H1 (cell line): ENCODE data around the gene GABRA4. TPM values are rescaled to one million over a fixed set of nuclear protein-coding genes. Genes with fewer than 3 reads are reported as not detected.

ENCODE experiments used
- CTCF ChIA-PET: fragments of 300-600 bp; sonication (Branson Sonifier 250); formaldehyde crosslinking; loops from one replicate; lab custom pipeline; 2021; ENCODE audit not compliant: partially characterized antibody; lab: Charles Lee
- POLR2A ChIA-PET: fragments of 300-600 bp; sonication (Branson Sonifier 250); formaldehyde crosslinking; loops from one replicate; lab custom pipeline; 2021; ENCODE audit warnings: inconsistent platforms; ENCODE audit not compliant: partially characterized antibody; lab: Charles Lee
- DNase-seq, 2 experiments: peaks; one replicate each; pipeline versions ENCODE4 v3.0.0 to v3.0.0-alpha.2; 2010 to 2022; ENCODE audit warnings: low spot score in 2 of 2, low read depth in 1 of 2, mixed read lengths in 1 of 2
- FAIRE-seq: peaks from 2 replicates; lab custom pipeline; 2011; peaks lifted over from hg19 to GRCh38; lab: Jason Lieb, UNC
- H2AFZ ChIP-seq: 2 replicates; pipeline ENCODE4 v1.8.1; 2012; ENCODE audit warnings: low read length, inconsistent platforms
- H2AK5ac ChIP-seq: 2 replicates; pipeline ENCODE4 v1.6.1; 2013; ENCODE audit warnings: low read depth, low read length
- H2BK120ac ChIP-seq: replicated peaks from 2 replicates; pipeline ENCODE3; 2013; ENCODE audit warnings: low read depth, low read length, inconsistent platforms
- H2BK12ac ChIP-seq: 2 replicates; pipeline ENCODE4 v1.6.1; 2013; ENCODE audit warnings: low read depth, low read length
- H2BK15ac ChIP-seq: 2 replicates; pipeline ENCODE4 v1.6.1; 2013; ENCODE audit warnings: low read length
- H2BK20ac ChIP-seq: 2 replicates; pipeline ENCODE4 v1.6.1; 2013; ENCODE audit warnings: low read length
- H2BK5ac ChIP-seq: 2 replicates; pipeline ENCODE4 v1.6.1; 2013; ENCODE audit warnings: low read depth, low read length
- H3K14ac ChIP-seq: 2 replicates; pipeline ENCODE4 v1.6.1; 2013; ENCODE audit warnings: inconsistent platforms; ENCODE audit not compliant: insufficient read length
- H3K18ac ChIP-seq: 2 replicates; pipeline ENCODE4 v1.6.1; 2013; ENCODE audit warnings: low read length; ENCODE audit errors: extremely low read depth
- H3K23ac ChIP-seq: 2 replicates; pipeline ENCODE4 v1.6.1; 2013; ENCODE audit warnings: inconsistent platforms; ENCODE audit not compliant: insufficient read length
- H3K23me2 ChIP-seq: 2 replicates; pipeline ENCODE4 v1.6.1; 2013; ENCODE audit warnings: low read depth, low read length
- H3K27ac ChIP-seq: 2 replicates; pipeline ENCODE4 v1.6.1; 2011; ENCODE audit warnings: low read depth, low read length, inconsistent platforms
- H3K27me3 ChIP-seq, 4 experiments: replicated peaks in 1 of 4; 1 replicate in 1 of 4; 2 replicates in 3 of 4; pipeline versions ENCODE4 v1.6.1 to v1.8.1; 2011 to 2013; ENCODE audit warnings: low read length in 3 of 4, mild to moderate bottlenecking in 3 of 4, inconsistent platforms in 2 of 4, mixed read lengths in 2 of 4, moderate library complexity in 1 of 4; ENCODE audit not compliant: control insufficient read depth in 3 of 4, insufficient read depth in 3 of 4; ENCODE audit errors: extremely low read depth in 1 of 4
- H3K36me3 ChIP-seq, 4 experiments: 2 replicates each; pipeline versions ENCODE4 v1.6.1 to v1.8.1; 2011 to 2013; ENCODE audit warnings: mild to moderate bottlenecking in 4 of 4, low read length in 3 of 4, moderate library complexity in 2 of 4, control low read depth in 1 of 4, inconsistent platforms in 1 of 4; ENCODE audit not compliant: insufficient read depth in 4 of 4, control insufficient read depth in 2 of 4
- H3K4ac ChIP-seq: replicated peaks from 2 replicates; pipeline ENCODE3; 2013; ENCODE audit warnings: low read length, low read depth, mixed read lengths, inconsistent platforms; ENCODE audit not compliant: insufficient read length
- H3K4me1 ChIP-seq, 4 experiments: replicated peaks in 1 of 4; 1 replicate in 1 of 4; 2 replicates in 3 of 4; pipeline versions ENCODE4 v1.6.1 to v1.8.1; 2011 to 2013; ENCODE audit warnings: low read length in 3 of 4, inconsistent platforms in 2 of 4, mixed read lengths in 1 of 4; ENCODE audit not compliant: insufficient read depth in 4 of 4, control insufficient read depth in 3 of 4
- H3K4me2 ChIP-seq, 2 experiments: 2 replicates each; pipeline versions ENCODE4 v1.6.1 to v1.8.1; 2011 to 2013; ENCODE audit warnings: low read depth in 2 of 2, low read length in 2 of 2, control low read depth in 1 of 2, inconsistent platforms in 1 of 2, mild to moderate bottlenecking in 1 of 2; ENCODE audit not compliant: insufficient read depth in 1 of 2
- H3K4me3 ChIP-seq, 4 experiments: fragments of 200-600, 300-600 bp in 1 of 4; sonication (generic), shearing (Covaris generic), sonication (Bioruptor Twin) in 1 of 4; 2 replicates each; pipeline versions ENCODE4 v1.5.1 to v1.8.1; 2011 to 2016; ENCODE audit warnings: low read length in 4 of 4, low read depth in 3 of 4, control low read depth in 2 of 4, inconsistent platforms in 2 of 4, mild to moderate bottlenecking in 2 of 4, mixed read lengths in 1 of 4, moderate library complexity in 1 of 4; ENCODE audit not compliant: insufficient read depth in 2 of 4; ENCODE audit errors: extremely low read depth in 1 of 4
- H3K56ac ChIP-seq: replicated peaks from 2 replicates; pipeline ENCODE3; 2013; ENCODE audit warnings: low read depth, mild to moderate bottlenecking, mixed read lengths, low read length, inconsistent platforms; ENCODE audit not compliant: insufficient read length
- H3K79me1 ChIP-seq: 2 replicates; pipeline ENCODE4 v1.6.1; 2013; ENCODE audit warnings: low read depth, low read length, control low read depth
- H3K79me2 ChIP-seq, 2 experiments: 2 replicates each; pipeline versions ENCODE4 v1.6.1 to v1.8.1; 2012 to 2013; ENCODE audit warnings: low read length in 2 of 2, mild to moderate bottlenecking in 2 of 2, inconsistent platforms in 1 of 2; ENCODE audit not compliant: insufficient read depth in 2 of 2, control insufficient read depth in 1 of 2
- H3K9ac ChIP-seq, 4 experiments: replicated peaks in 1 of 4; 1 replicate in 1 of 4; 2 replicates in 3 of 4; pipeline versions ENCODE4 v1.6.1 to v1.8.1; 2011 to 2013; ENCODE audit warnings: low read depth in 3 of 4, low read length in 3 of 4, control low read depth in 2 of 4, mild to moderate bottlenecking in 2 of 4, moderate library complexity in 2 of 4, inconsistent platforms in 1 of 4; ENCODE audit errors: extremely low read depth in 1 of 4
- H3K9me3 ChIP-seq, 2 experiments: 2 replicates each; pipeline versions ENCODE4 v1.6.1 to v1.8.1; 2012 to 2013; ENCODE audit warnings: mild to moderate bottlenecking in 2 of 2, moderate library complexity in 2 of 2, control low read depth in 1 of 2, inconsistent platforms in 1 of 2, low read depth in 1 of 2, low read length in 1 of 2, mixed read lengths in 1 of 2; ENCODE audit not compliant: insufficient read depth in 2 of 2
- H4K20me1 ChIP-seq, 2 experiments: replicated peaks in 1 of 2; 2 replicates each; pipeline versions ENCODE3 to v1.8.1; 2011 to 2013; ENCODE audit warnings: inconsistent platforms in 2 of 2, low read length in 2 of 2, mild to moderate bottlenecking in 1 of 2; ENCODE audit not compliant: insufficient read depth in 2 of 2, control insufficient read depth in 1 of 2
- H4K5ac ChIP-seq: 2 replicates; pipeline ENCODE4 v1.6.1; 2013; ENCODE audit warnings: low read length, low read depth, mixed read lengths, inconsistent platforms; ENCODE audit not compliant: insufficient read length
- H4K8ac ChIP-seq: 2 replicates; pipeline ENCODE4 v1.8.0; 2013; ENCODE audit warnings: mild to moderate bottlenecking, moderate library complexity, low read length, inconsistent platforms; ENCODE audit not compliant: insufficient read depth; ENCODE audit errors: extremely low read depth
- H4K91ac ChIP-seq: replicated peaks from 2 replicates; pipeline ENCODE3; 2013; ENCODE audit warnings: low read length, mixed read lengths, inconsistent platforms; ENCODE audit not compliant: insufficient read length
- CTBP2 ChIP-seq: IDR thresholded peaks from 2 replicates; pipeline ENCODE4 v1.7.0; 2011; ENCODE audit warnings: borderline replicate concordance, mild to moderate bottlenecking, moderate library complexity, mixed read lengths, low read length; ENCODE audit not compliant: insufficient read depth, insufficient read length
- JUND ChIP-seq: IDR thresholded peaks from 2 replicates; pipeline ENCODE4 v1.6.1; 2011; ENCODE audit warnings: mild to moderate bottlenecking, improper control_type of control experiment, low read length
- RAD21 ChIP-seq, 2 experiments: IDR thresholded peaks in 1 of 2; conservative IDR thresholded peaks in 1 of 2; 2 replicates each; pipeline ENCODE4 v1.6.1; 2011; ENCODE audit warnings: low read depth in 2 of 2, low read length in 2 of 2, improper control_type of control experiment in 1 of 2, inconsistent platforms in 1 of 2, mild to moderate bottlenecking in 1 of 2, moderate library complexity in 1 of 2
- WGBS, 2 experiments: shearing (Covaris generic) in 1 of 2; methylation state at CpG; one replicate each; pipeline versions ENCODE4 v1.1.6 to v1.1.7; 2013 to 2015; ENCODE audit warnings: low lambda C conversion rate in 2 of 2, mixed read lengths in 2 of 2, inconsistent platforms in 1 of 2, low coverage in 1 of 2, missing lambda C conversion rate in 1 of 2; ENCODE audit not compliant: insufficient replicate concordance in 2 of 2, insufficient coverage in 1 of 2, insufficient read length in 1 of 2; ENCODE audit errors: extremely low coverage in 1 of 2, missing lambda C conversion rate in 1 of 2; 5-methylcytosine and 5-hydroxymethylcytosine counted together
- polyA plus RNA-seq, 7 experiments: library from polyadenylated mRNA; depleted of rRNA in 3 of 7; stranded (reverse) in 5 of 7; unstranded in 2 of 7; fragments of >200 nt in 5 of 7; fragments of 200-250 nt in 2 of 7; gene quantifications; 1 replicate in 5 of 7; 2 replicates in 1 of 7; 4 replicates in 1 of 7; pipeline versions ENCODE4 v1.2.1 to v1.2.3, GENCODE V29; 2011 to 2013; ENCODE audit warnings: missing spikeins in 2 of 7, mixed read lengths in 2 of 7
- total RNA-seq: library from RNA; stranded (reverse); fragmentation: NEBNext Ultra II Directional; extraction: Animal tissue kit (Norgen Biotek cat#: 25700); gene quantifications from 2 replicates; pipeline ENCODE4 v1.2.1, GENCODE V29; 2021
- TF ChIP-seq, protein P1 (sequence below), 3 experiments: IDR thresholded peaks; 1 replicate in 2 of 3; 2 replicates in 1 of 3; pipeline versions ENCODE4 v1.5.1 to v1.6.1; 2011; ENCODE audit warnings: low read length in 3 of 3, mild to moderate bottlenecking in 3 of 3, inconsistent platforms in 2 of 3, low read depth in 1 of 3, moderate library complexity in 1 of 3; ENCODE audit not compliant: insufficient read depth in 1 of 3; ENCODE audit errors: control extremely low read depth in 1 of 3
- TF ChIP-seq, protein P2 (sequence below): IDR thresholded peaks from 2 replicates; pipeline ENCODE4 v1.6.1; 2011; ENCODE audit warnings: low read depth, mild to moderate bottlenecking, low read length; ENCODE audit not compliant: insufficient read depth

Gene GABRA4
- total and polyA plus RNA-seq, 2 of the 8 experiments (the other 6 are each of a cell fraction or from before 2014, with no cell fraction given): 0.09 to 0.37 TPM

GRCh38 chr4:47002580-47002979, 9.2 kb upstream of the GABRA4 start:
- H3K36me3 ChIP-seq: no peaks in the 10 kb centered on the region
- no peak overlapping the region for H3K27ac ChIP-seq
- H3K9ac ChIP-seq: no peak overlapping the region
- POLR2A ChIA-PET: no interaction called here
- DNase-seq (no peak), FAIRE-seq (no peak)
- no peaks in the 10 kb centered on the region for H3K9me3 ChIP-seq
- H3K79me2 ChIP-seq: no peaks in the 10 kb centered on the region
- H2BK15ac ChIP-seq: no peak overlapping the region
- no peak overlapping the region for H2AK5ac ChIP-seq
- no peak overlapping the region for H4K8ac ChIP-seq
- no peak overlapping the region for H3K4ac ChIP-seq
- H2BK5ac ChIP-seq: no peak overlapping the region
- WGBS, 2 experiments: 81% methylated on average over 1 of the region's 1 CpG; no CpG with 5 or more reads in 1 of the 2 experiments
- H2BK12ac ChIP-seq: no peak overlapping the region
- H4K20me1 ChIP-seq: no peaks in the 10 kb centered on the region
- H2BK120ac ChIP-seq: no peak overlapping the region
- no peak overlapping the region for H3K56ac ChIP-seq
- no peak overlapping the region for H3K18ac ChIP-seq
- no peaks in the 10 kb centered on the region for H3K4me1 ChIP-seq
- no peak overlapping the region for H3K14ac ChIP-seq
- H3K23me2 ChIP-seq: no peaks in the 10 kb centered on the region
- no peak overlapping the region for H4K5ac ChIP-seq
- H3K4me3 ChIP-seq: no peak overlapping the region
- no peak overlapping the region for H2AFZ ChIP-seq
- no peak overlapping the region for H3K4me2 ChIP-seq
- H3K27me3 ChIP-seq: no peaks in the 10 kb centered on the region
- no peaks in the 10 kb centered on the region for H3K79me1 ChIP-seq
- H4K91ac ChIP-seq: no peak overlapping the region
- H3K23ac ChIP-seq: no peak overlapping the region
- H2BK20ac ChIP-seq: no peak overlapping the region
- CTCF ChIA-PET: interaction anchor here (0.7 kb wide), 2 partner anchors 40 to 159 kb away, joined by 3 to 4 read pairs; no protein-coding TSS in a partner anchor
- TF ChIP-seq RAD21 (IDR thresholded peaks at IDR 0.05 in 1 of 2, conservative IDR thresholded peaks at IDR 0.05 in 1 of 2; ENCODE audit: low read depth in 2 of 2, low read length in 2 of 2): peak; percentile 40 to 42
- TF ChIP-seq, protein P1, sequence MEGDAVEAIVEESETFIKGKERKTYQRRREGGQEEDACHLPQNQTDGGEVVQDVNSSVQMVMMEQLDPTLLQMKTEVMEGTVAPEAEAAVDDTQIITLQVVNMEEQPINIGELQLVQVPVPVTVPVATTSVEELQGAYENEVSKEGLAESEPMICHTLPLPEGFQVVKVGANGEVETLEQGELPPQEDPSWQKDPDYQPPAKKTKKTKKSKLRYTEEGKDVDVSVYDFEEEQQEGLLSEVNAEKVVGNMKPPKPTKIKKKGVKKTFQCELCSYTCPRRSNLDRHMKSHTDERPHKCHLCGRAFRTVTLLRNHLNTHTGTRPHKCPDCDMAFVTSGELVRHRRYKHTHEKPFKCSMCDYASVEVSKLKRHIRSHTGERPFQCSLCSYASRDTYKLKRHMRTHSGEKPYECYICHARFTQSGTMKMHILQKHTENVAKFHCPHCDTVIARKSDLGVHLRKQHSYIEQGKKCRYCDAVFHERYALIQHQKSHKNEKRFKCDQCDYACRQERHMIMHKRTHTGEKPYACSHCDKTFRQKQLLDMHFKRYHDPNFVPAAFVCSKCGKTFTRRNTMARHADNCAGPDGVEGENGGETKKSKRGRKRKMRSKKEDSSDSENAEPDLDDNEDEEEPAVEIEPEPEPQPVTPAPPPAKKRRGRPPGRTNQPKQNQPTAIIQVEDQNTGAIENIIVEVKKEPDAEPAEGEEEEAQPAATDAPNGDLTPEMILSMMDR (IDR thresholded peaks at IDR 0.05; ENCODE audit: control extremely low read depth in 1 of 3, insufficient read depth in 1 of 3, low read depth in 1 of 3, low read length in 3 of 3): peak in 1 of 3 experiments; percentile 28; a peak in 2 of 4 replicates
- TF ChIP-seq JUND: no peak
- TF ChIP-seq, protein P2, sequence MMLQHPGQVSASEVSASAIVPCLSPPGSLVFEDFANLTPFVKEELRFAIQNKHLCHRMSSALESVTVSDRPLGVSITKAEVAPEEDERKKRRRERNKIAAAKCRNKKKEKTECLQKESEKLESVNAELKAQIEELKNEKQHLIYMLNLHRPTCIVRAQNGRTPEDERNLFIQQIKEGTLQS: no peak
- no peak for TF ChIP-seq CTBP2
